Gastroesophageal sphincter (tissue), 3 donors: Measurements from ENCODE around the gene KCNQ4.

Experiments
- CTCF ChIP-seq, 4 experiments: fragments of 200-600 bp in 2 of 4; fragments of 450-650 bp in 2 of 4; sonication (generic) in 1 of 4; IDR thresholded peaks; one replicate each; pipeline ENCODE4 v1.5.1; 2017 to 2019; ENCODE audit warnings: antibody characterized with exemption in 4 of 4, mild to moderate bottlenecking in 2 of 4, moderate library complexity in 2 of 4
- POLR2A ChIP-seq, 2 donors: fragments of 450-650 bp; IDR thresholded peaks; one replicate each; pipeline ENCODE4 v1.6.1; 2017; ENCODE audit warnings: antibody characterized with exemption in 2 of 2, mild to moderate bottlenecking in 2 of 2, moderate library complexity in 1 of 2
- POLR2AphosphoS5 ChIP-seq: sonication (generic); formaldehyde crosslinking; IDR thresholded peaks from one replicate; pipeline ENCODE4 v1.6.1; 2017; ENCODE audit warnings: antibody characterized with exemption

- TF ChIP-seq CTCF (IDR thresholded peaks at IDR 0.05) (no peak), POLR2A (IDR thresholded peaks at IDR 0.05) (no peak), POLR2AphosphoS5 (no peak)
Measured at GRCh38 chr1:40768146-40768990, 15.2 kb upstream of the KCNQ4 start.
